GM18507 (cell line): ENCODE measurements around the gene TAF7.
A peak's percentile ranks its signal among the peaks of the same experiment; 100 is the strongest.
"Not testable (repeated sequence)": the region's sequence is repeated elsewhere in the genome, so short reads cannot be mapped to it uniquely, and the experiment has no call there.

Experiments used
- DNase-seq: peaks from one replicate; pipeline ENCODE4 v3.0.0; 2011; ENCODE audit warnings: low read depth; ENCODE audit not compliant: insufficient read length; ENCODE audit errors: extremely low spot score
- FAIRE-seq: peaks from 2 replicates; lab custom pipeline; 2011; peaks lifted over from hg19 to GRCh38; lab: Jason Lieb, UNC

TAF7 gene

GRCh38 chr5:141342773-141343172 is 22.2 kb upstream of the TAF7 start:
- FAIRE-seq = no peak
- DNase-seq = no peak

- not testable (repeated sequence) for FAIRE-seq
Observed at GRCh38 chr5:141340781-141341354, 20.3 kb upstream of the TAF7 start.

GRCh38 chr5:141338538-141339306 is 18.1 kb upstream of the TAF7 start, which contains the start of gene PCDHGA2:
TSS of gene PCDHGA2 (plus strand) at chr5:141338760.
- FAIRE-seq (no peak), DNase-seq (no peak)

More at GRCh38 chr5:141340781-141341354, 20.3 kb upstream of the TAF7 start:
- DNase-seq = not testable (repeated sequence)

GRCh38 chr5:141332571-141332970 is 12.0 kb upstream of the TAF7 start:
- FAIRE-seq, DNase-seq: not testable (repeated sequence)

- DNase-seq (no peak), FAIRE-seq (no peak)
Observed at GRCh38 chr5:141330299-141331080, 9.9 kb upstream of the TAF7 start, which contains the start of gene PCDHGA1. TSS of gene PCDHGA1 (plus strand) at chr5:141330514.

GRCh38 chr5:141328231-141328630 is 7.6 kb upstream of the TAF7 start:
- FAIRE-seq (no peak), DNase-seq (no peak)

- peak; percentile 20 for DNase-seq
Observed at GRCh38 chr5:141326088-141326854, 5.7 kb upstream of the TAF7 start.

GRCh38 chr5:141322261-141322660 is 1.7 kb upstream of the TAF7 start:
- FAIRE-seq = no peak
- no peak for DNase-seq

More at GRCh38 chr5:141326088-141326854, 5.7 kb upstream of the TAF7 start:
- peak; percentile 56 for FAIRE-seq

- DNase-seq (no peak), FAIRE-seq (no peak)
Observed at GRCh38 chr5:141319699-141320098, 885 bp downstream of the TAF7 start.

GRCh38 chr5:141319202-141319601 is 1.4 kb downstream of the TAF7 start:
- DNase-seq (no peak), FAIRE-seq (no peak)

- not testable (repeated sequence) for FAIRE-seq, DNase-seq
Observed at GRCh38 chr5:141316963-141317362, 3.6 kb downstream of the TAF7 start.

- no peak for DNase-seq
- FAIRE-seq = no peak
Observed at GRCh38 chr5:141313711-141314110, 6.9 kb downstream of the TAF7 start.

- FAIRE-seq (no peak), DNase-seq (no peak)
Observed at GRCh38 chr5:141306630-141307029, 14.0 kb downstream of the TAF7 start.

- DNase-seq = no peak
- FAIRE-seq = no peak
Observed at GRCh38 chr5:141303756-141304155, 16.8 kb downstream of the TAF7 start, which contains the start of gene SLC25A2. TSS of gene SLC25A2 (minus strand) at chr5:141304049. CDS start at chr5:141303865, 184 bp downstream.

- DNase-seq = no peak
- FAIRE-seq = no peak
Observed at GRCh38 chr5:141298376-141298775, 22.2 kb downstream of the TAF7 start.

- DNase-seq (no peak), FAIRE-seq (no peak)
Observed at GRCh38 chr5:141272906-141273305, 47.7 kb downstream of the TAF7 start.

- DNase-seq (no peak), FAIRE-seq (no peak)
Observed at GRCh38 chr5:141269195-141269594, 51.4 kb downstream of the TAF7 start.
